ENCODE data around the gene ZFYVE28. TPM values are rescaled to one million over a fixed set of nuclear protein-coding genes. Genes with fewer than 3 reads are reported as not detected.

The ZFYVE28 gene
- total and polyA plus RNA-seq, 5 experiments from 2014 or later: 5.0 to 12.3 (median 8.5) TPM

DNA sequence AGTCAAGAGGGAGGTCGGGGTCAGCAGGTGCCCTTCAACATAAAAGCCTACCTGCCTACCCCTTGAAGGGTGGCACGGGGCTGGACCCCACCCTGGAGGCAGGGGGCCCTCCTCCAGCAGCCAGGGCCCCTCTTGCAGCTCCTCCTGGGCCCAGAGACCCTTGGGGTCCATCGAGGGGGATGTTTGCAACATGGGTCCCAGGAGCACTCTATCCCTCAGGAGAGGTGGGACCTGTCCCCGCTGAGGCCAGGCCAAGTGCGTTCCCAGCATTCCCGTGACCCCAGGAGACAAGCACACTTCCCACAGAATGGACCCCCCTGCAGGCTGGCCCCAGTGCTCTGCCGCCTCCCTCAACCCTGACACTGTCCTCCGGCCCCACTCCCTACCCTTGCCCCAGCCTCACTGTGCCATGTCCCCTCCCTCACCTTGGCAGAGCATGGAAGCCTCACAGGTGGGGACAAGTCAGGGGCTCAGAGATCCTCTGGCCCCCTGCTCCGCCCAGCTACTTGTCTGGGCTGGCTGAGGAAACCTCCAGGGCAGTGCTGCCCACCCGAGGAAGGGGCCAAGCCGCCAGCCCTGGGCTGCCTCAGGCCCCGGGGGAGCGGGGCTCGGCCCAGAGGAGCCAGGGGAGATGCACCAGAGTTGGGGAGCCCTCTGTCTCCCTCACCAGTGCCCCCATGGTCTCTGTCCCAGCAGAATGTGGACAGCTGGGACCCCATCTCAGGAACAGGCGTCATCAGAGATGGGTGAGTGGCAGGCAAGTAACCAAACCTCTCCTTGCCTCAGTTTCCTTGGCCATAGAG is 158.7 kb downstream of the ZFYVE28 start:
- H3K4me3 Mint-ChIP-seq: peak overlapping the region in 9 of 10 donors; percentile 28 to 85 (median 58)
- no peak for ATAC-seq
- H3K27ac Mint-ChIP-seq: peak overlapping the region in 8 of 10 donors; percentile 27 to 83 (median 72)
- DNase-seq: peak in 2 of 10 donors; percentile 16 to 56
- no peaks in the 10 kb centered on the region for H3K9me3 Mint-ChIP-seq
- peaks cover 0 to 5% (median 0%) of the 10 kb centered on the region in 3 donors for H3K36me3 Mint-ChIP-seq
- H3K27me3 Mint-ChIP-seq: no peaks in the 10 kb centered on the region
- H3K4me1 Mint-ChIP-seq: peaks cover 0 to 22% (median 6%) of the 10 kb centered on the region in 4 donors
- POLR2A ChIA-PET: interaction anchor here (0.6 to 2.1 kb wide), 3 partner anchors 18 to 34 kb away, joined by 5 to 12 read pairs (median 8); partner anchors contain the start of genes HAUS3 and POLN

DNA sequence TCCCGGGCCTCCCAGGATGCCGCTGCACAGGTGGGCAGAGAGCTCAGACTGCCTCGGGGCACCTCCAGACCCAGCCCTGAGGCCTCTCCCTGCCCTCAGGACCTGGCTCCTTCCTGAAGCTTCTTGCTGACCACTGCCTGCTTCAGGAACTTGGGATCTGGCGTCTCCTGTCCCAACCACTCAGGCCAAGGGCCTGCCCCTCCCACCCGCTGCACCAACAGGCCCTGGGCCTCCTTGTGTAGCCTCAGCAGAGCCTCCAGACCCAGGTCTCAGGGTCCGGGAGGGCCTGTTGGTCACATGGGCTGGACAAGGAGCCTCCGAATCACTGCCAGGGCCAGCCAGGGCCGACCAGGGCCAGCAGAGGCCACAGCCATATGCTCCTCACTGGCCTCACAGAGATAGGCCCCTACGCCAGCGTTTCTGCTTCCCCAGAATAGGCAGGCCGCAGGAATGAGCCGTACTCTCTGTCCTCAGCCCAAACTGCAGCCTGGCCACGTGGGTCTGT is 159.4 kb downstream of the ZFYVE28 start:
- Mint-ChIP-seq H3K36me3 (peaks cover 0 to 12% (median 0%) of the 10 kb centered on the region in 3 donors), H3K27ac (no peak overlapping the region), H3K9me3 (no peaks in the 10 kb centered on the region), H3K4me1 (peaks cover 0 to 26% (median 11%) of the 10 kb centered on the region in 4 donors), H3K27me3 (no peaks in the 10 kb centered on the region), H3K4me3 (peak overlapping the region in 1 of 10 donors; percentile 82)
- DNase-seq (peak in 1 of 10 donors; percentile 55), ATAC-seq (no peak)
- POLR2A ChIA-PET: interaction anchor here (2.0 to 2.1 kb wide), 2 partner anchors 17 to 32 kb away, joined by 8 to 12 read pairs; partner anchors contain the start of genes HAUS3 and POLN

DNA sequence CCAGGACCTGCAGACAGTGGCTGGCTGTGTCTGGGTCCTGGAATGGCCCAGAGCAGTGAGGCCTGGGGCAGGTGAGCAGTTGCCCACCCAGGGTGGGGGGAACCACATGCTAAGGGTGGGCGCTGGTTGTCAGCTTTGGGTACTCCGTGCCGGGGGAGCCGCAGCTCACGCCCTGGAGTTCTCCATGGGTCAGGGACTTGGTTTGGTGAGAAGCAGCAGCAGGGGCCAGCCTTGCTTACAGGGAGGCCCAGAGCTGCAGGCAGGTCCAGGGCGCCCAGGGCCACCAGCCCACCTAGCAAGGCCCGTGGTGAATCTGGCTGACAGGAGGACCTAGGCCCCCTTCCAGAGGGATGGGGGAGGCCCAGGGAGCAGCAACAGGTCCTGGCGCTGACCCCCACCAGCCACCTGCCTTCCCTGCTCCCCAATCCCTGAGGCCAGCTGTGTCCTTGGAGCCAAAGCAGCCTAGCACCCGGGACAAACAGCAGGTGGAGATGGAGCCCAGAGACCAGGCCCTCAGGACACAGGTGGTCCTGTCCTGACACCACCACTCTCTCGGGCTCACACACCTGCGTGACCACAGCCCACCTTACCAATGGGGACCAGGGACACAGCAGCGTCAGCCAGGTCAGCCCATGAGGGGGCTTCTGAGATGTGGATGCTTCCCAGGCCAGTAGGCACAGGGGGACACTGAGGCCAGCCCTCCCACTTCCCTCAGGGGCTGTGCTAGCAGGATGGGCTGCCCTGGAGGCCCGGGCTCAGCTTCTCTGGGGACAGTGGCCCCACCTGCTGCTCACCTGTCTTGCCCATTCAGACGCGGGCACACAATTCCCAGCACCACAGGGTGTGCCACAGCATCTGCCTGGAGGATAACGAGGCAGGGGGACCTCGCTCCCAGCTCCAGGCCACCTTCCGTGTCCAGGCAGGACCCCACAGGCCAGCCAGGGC is 160.1 kb downstream of the ZFYVE28 start:
- Mint-ChIP-seq H3K4me3 (no peak overlapping the region), H3K4me1 (peaks cover 0 to 23% (median 9%) of the 10 kb centered on the region in 4 donors), H3K36me3 (peaks cover 0 to 15% (median 0%) of the 10 kb centered on the region in 3 donors), H3K9me3 (no peaks in the 10 kb centered on the region), H3K27ac (peak overlapping the region in 2 of 10 donors; percentile 24 to 73), H3K27me3 (no peaks in the 10 kb centered on the region)
- POLR2A ChIA-PET: interaction anchor here (0.6 to 1.6 kb wide), 2 partner anchors 32 to 283 kb away, joined by 3 to 4 read pairs; no protein-coding TSS in a partner anchor
- no peak for ATAC-seq
- peak in 4 of 10 donors; percentile 0 to 61 (median 8) for DNase-seq

DNA sequence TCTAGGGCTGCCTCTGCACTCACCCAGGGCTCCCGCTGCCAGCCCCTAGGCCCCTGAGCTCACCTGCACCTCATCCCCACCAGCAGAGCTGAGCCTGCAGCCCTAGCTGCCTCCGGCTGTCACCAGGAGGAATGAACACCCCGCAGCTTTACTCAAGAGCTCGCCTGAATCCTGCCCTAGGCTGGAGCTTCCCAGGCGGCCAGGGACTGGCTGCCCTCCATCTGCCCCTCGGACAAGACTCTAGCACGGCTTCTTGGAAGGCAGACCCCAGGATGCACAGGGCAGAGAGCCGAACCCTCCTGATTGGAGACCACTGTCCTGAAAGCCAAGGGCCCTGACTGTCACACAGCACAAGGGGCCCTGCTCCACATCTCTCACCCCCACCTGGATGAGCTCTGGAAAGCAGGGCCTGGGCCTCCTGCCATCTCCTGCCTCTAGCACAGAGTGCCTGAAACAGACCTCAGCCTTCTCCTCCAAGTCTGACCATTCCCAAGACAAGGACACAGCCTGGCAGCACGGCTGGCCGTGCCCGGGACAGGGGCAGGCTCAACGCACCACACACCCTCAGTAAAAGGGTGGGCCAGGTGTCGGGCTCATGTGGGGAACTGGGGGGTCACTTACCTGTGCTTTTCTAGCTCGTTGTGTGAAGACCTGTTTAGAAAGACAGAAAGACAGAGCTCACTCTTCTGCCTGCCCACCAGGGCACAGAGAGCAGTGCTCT is 160.9 kb downstream of the ZFYVE28 start:
- peaks cover 0 to 20% (median 8%) of the 10 kb centered on the region in 4 donors for H3K4me1 Mint-ChIP-seq
- no peak overlapping the region for H3K4me3 Mint-ChIP-seq
- peak overlapping the region in 4 of 10 donors; percentile 14 to 73 (median 41) for H3K27ac Mint-ChIP-seq
- peak in 3 of 10 donors; percentile 0 to 15 (median 1) for DNase-seq
- POLR2A ChIA-PET: interaction anchor here (0.6 to 1.6 kb wide), 2 partner anchors 33 to 284 kb away, joined by 3 to 4 read pairs; no protein-coding TSS in a partner anchor
- no peaks in the 10 kb centered on the region for H3K27me3 Mint-ChIP-seq
- no peak for ATAC-seq
- no peaks in the 10 kb centered on the region for H3K9me3 Mint-ChIP-seq
- peaks cover 0 to 20% (median 0%) of the 10 kb centered on the region in 3 donors for H3K36me3 Mint-ChIP-seq

DNA sequence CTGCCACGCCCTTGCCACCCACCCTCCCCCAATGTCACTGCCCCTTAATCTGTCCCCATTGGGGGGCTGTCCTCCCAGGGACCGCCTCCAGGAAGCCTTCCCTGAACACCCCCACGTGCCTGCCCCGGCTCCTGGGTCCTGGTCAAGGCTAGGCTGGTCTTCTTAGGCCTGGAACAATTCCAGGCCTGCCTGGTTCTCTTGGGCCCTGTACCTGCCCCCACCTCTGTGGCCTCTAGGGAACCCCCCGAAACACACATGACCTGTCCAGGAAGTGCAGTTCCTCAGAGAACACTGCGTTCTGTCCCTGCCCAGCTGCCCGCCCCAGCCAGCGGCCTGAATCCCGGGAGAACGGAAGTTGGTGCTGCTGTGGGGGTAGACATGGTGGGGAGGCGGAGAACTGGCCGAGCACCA is 161.7 kb downstream of the ZFYVE28 start:
- ATAC-seq (no peak), DNase-seq (peak in 3 of 10 donors; percentile 0 to 14 (median 0))
- H3K9me3 Mint-ChIP-seq: no peaks in the 10 kb centered on the region
- H3K4me3 Mint-ChIP-seq: no peak overlapping the region
- peak overlapping the region in 6 of 10 donors; percentile 2 to 78 (median 27) for H3K27ac Mint-ChIP-seq
- H3K36me3 Mint-ChIP-seq: peaks cover 0 to 20% (median 0%) of the 10 kb centered on the region in 3 donors
- peaks cover 0 to 20% (median 9%) of the 10 kb centered on the region in 4 donors for H3K4me1 Mint-ChIP-seq
- POLR2A ChIA-PET: interaction anchor here (1.6 kb wide), 1 partner anchor 34 kb away, joined by 4 read pairs; no protein-coding TSS in a partner anchor
- no peaks in the 10 kb centered on the region for H3K27me3 Mint-ChIP-seq

DNA sequence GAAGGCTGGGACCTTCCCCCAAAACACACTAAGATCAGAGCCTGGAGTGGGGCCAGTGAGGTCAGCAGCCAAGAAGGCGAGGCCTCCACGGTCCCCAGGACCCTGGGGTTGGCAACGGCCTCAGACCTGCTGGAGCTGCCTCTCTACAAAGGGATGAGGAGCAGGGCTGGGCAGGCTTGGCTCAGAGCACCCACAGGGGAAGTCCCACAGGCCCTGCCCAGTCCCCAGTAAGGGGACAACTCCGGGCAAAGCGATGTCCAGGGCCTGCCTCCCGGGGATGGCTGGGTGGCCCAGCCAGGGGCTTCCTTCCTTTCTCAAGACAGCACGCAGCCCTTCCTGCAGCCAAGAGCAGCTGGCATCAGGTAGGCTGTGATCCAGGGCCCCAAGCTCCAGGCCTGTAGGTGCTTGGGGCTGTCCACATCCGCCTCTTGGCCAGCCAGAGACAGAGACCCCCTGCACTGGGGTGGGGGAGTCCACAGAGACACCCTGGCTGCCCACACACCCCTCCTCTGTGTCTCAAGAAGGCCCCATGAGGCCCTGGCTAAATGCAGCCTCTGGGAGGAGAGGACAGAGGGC is 162.2 kb downstream of the ZFYVE28 start:
- peaks cover 0 to 20% (median 9%) of the 10 kb centered on the region in 4 donors for H3K4me1 Mint-ChIP-seq
- peak in 4 of 10 donors; percentile 0 to 54 (median 7) for DNase-seq
- POLR2A ChIA-PET: no interaction called here

DNA sequence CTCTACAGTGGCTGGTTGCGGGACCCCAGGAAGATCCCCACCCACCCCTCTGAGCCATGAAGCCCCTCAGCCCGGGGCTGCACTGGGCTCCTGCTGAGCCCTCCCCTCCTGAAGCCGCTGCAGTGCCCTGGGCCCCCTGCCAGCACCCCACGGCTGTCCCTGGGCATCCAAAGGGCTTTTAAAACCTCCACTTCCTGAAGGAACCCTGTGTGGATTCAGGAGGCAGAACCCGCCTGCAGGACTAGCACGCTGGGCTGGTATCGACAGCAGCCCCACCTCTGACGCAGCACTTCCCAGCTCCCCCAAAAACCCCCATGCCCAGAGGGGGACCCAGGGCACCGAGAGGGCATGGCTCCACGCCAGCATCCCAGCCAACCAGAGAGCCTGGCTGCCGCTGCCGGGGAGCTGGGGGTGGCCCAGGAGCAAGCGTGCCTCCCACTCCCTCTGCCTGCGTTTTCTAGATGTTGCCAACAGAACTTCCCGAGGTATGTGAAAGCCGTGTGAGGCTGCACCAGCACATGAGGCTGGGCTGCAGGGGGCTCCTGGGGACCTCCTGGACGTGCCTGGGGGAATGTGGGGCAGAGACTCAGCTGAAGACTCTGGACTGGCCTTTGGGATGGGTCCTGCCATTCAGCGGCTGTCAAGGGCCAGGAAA is 162.8 kb downstream of the ZFYVE28 start:
- Mint-ChIP-seq H3K9me3 (no peaks in the 10 kb centered on the region), H3K36me3 (peaks cover 0 to 20% (median 0%) of the 10 kb centered on the region in 3 donors), H3K4me1 (peaks cover 0 to 20% (median 9%) of the 10 kb centered on the region in 4 donors), H3K27ac (no peak overlapping the region), H3K27me3 (no peaks in the 10 kb centered on the region), H3K4me3 (no peak overlapping the region)
- POLR2A ChIA-PET: no interaction called here
- DNase-seq (peak in 2 of 10 donors; percentile 0 to 16), ATAC-seq (no peak)

More for the DNA sequence above, 162.2 kb downstream of the ZFYVE28 start:
- no peak for ATAC-seq
- H3K36me3 Mint-ChIP-seq: peaks cover 0 to 20% (median 0%) of the 10 kb centered on the region in 3 donors
- H3K9me3 Mint-ChIP-seq: no peaks in the 10 kb centered on the region
- no peaks in the 10 kb centered on the region for H3K27me3 Mint-ChIP-seq
- peak overlapping the region in 1 of 10 donors; percentile 13 for H3K27ac Mint-ChIP-seq
- no peak overlapping the region for H3K4me3 Mint-ChIP-seq

DNA sequence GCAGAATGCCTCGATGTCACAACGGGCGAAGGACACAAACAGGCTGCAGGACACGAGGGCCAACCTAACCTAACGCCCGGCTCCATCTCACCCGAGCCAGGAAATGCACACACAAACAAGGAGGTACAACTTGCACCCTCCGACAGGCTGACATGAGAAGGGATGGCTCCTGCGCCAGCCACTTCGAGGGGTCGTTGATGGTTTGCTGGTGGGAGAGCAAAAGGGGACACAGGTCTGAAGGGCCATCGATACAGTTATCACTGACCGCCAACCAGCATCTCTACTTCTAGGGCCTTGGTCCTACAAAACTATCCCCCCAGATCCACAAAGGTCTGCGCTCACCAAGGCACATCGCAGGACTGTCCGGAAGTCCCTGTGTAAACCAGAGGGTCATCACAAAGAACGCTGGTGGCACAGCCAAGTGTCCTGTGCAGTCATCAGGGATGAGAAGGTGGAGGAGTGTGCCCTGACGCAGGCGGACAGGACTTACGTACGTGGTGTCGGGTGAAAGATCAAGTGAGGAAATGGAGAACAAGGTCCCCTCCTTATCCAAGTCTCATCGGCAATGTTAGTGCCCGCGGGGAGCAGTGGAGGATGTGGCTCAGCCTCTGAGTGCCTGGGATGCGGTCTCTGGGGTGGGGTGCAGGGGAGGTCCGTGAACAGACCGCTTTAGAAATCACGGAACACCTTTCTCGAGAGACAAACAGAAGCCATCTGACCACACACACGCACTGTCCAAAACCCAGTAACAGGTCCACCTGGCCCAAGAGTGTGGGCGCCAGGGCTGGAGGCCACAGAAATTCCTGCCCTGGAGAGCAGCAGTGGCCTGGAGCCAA is 163.6 kb downstream of the ZFYVE28 start:
- no peaks in the 10 kb centered on the region for H3K27me3 Mint-ChIP-seq
- ATAC-seq: no peak
- H3K4me1 Mint-ChIP-seq: peaks cover 0 to 16% (median 7%) of the 10 kb centered on the region in 4 donors
- peak in 2 of 10 donors; percentile 0 to 12 for DNase-seq
- H3K36me3 Mint-ChIP-seq: peaks cover 0 to 24% (median 0%) of the 10 kb centered on the region in 3 donors
- peak overlapping the region in 4 of 10 donors; percentile 16 to 82 (median 22) for H3K27ac Mint-ChIP-seq
- H3K9me3 Mint-ChIP-seq: no peaks in the 10 kb centered on the region
- POLR2A ChIA-PET: no interaction called here
- peak overlapping the region in 1 of 10 donors; percentile 48 for H3K4me3 Mint-ChIP-seq

DNA sequence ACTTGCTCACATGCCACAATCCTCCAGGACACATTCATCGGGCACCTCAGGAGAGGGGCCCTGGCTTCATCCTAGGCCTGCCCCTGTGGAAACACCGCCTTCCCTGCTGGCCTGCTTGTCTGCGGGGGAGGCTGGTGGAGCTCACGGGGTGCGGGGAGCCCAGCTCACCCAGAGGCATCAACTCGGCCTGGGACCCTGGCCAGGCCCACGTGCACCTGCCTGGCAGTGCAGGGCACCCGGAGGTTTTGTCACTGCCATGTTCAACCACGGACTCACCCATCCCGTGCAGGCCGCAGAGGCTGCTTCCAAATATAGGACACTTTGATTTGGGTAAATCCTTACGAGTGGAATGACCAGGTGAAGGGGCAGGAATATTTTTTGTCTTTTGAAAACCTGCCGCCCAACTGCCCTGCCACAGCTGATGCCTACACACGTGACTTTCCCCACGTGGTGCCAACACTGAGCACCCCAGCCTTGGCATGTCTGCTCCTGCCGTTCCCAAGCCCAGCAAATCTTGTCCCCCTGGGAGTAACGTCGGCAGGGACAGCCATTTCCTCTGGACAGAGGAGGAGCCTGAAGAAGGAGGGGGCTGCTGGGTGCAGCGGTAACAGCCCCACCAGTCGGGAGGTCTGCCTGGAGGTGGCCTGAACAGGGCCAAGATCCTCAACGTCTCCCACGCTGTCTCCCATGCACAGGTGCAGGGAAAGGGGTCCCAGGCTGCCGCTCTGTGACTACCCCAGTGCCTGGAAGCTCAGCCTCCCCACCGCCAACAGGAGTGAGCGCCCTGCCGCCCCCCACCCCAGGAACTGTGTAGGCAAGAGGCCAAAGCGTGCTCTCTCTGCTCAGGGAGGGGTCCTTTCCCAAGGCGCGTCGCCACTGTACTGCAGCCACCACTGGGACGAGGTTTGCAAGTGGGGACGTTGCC is 165.0 kb downstream of the ZFYVE28 start:
- DNase-seq: peak in 3 of 10 donors; percentile 0 to 54 (median 15)
- H3K27me3 Mint-ChIP-seq: no peaks in the 10 kb centered on the region
- no peak overlapping the region for H3K4me3 Mint-ChIP-seq
- ATAC-seq: no peak
- H3K27ac Mint-ChIP-seq: peak overlapping the region in 1 of 10 donors; percentile 55
- POLR2A ChIA-PET: interaction anchor here (1.5 kb wide), 1 partner anchor 9 kb away, joined by 4 read pairs; the partner anchor contains the start of gene MXD4
- H3K36me3 Mint-ChIP-seq: peaks cover 0 to 24% (median 0%) of the 10 kb centered on the region in 3 donors
- peaks cover 0 to 12% (median 7%) of the 10 kb centered on the region in 4 donors for H3K4me1 Mint-ChIP-seq
- H3K9me3 Mint-ChIP-seq: no peaks in the 10 kb centered on the region

All from naive thymus-derived CD8-positive, alpha-beta T cell (primary cell).